ENCODE data around the gene ZNF341. TPM values are rescaled to one million over a fixed set of nuclear protein-coding genes. Genes with fewer than 3 reads are reported as not detected.
A peak's percentile ranks its signal among the peaks of the same experiment; 100 is the strongest.

ZNF341 gene
- polyA plus RNA-seq, 1 experiment, result 2.9 TPM

DNA sequence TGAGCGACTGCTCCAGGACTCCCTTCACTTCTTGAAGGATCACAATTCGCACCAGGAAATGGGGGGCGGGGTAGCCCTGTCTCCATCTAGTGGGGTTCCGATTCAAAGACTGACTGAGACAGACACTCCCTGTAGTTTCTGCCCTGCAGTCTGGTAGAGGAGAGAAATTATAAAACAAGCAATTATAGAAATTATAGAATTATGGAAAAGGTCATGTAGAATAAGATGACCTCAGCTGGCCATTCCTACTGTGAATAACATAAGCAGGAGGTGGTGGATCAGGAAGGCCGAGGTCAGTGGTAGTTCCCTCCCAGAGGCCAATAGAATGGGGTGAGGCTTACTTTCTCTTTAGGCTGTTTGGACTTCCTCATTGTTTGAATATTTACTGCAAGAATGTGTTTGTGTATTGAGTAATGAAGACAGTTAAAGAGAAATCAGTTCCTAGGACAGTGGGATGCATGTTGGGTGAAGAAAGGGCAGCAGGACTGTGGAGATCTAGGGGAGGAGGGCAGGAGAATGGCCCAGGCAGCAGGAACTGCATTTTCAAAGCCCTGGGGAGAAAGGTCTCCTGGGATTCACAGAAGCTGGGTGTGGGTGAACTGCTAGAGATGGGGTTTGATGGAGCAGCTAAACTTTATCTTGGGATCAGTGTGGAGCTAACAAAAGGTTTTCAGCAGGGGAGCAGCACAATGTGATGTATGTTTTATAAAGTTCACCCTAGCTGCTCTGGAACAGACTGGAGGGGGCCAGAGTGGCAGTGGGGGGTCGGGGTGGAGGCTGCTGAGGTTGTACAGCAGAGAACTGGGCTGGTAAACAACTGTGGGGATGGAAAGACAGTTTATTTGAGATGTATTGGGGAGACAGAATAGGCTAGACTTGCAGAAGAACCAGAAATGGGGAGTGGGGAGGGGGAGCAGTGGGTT lies 2.1 kb downstream of the ZNF341 start:
- Histone ChIP-seq H3K4me3 (ENCODE audit: low read depth, low read length) (no peak overlapping the region), H3K27me3 (ENCODE audit: control insufficient read depth, insufficient read depth, low read length) (no peaks in the 10 kb centered on the region), H3K36me3 (ENCODE audit: control insufficient read depth, insufficient read depth, low read length) (no peaks in the 10 kb centered on the region; the same call in 1 of the 2 replicates)
- ChIA-PET POLR2A (interaction anchor here (0.6 kb wide), 1 partner anchor 50 kb away, joined by 3 read pairs; no protein-coding TSS in a partner anchor), CTCF (interaction anchor here (1.0 to 1.3 kb wide), 2 partner anchors 8 to 66 kb away, joined by 3 read pairs; no protein-coding TSS in a partner anchor)
- TF ChIP-seq, protein P1, sequence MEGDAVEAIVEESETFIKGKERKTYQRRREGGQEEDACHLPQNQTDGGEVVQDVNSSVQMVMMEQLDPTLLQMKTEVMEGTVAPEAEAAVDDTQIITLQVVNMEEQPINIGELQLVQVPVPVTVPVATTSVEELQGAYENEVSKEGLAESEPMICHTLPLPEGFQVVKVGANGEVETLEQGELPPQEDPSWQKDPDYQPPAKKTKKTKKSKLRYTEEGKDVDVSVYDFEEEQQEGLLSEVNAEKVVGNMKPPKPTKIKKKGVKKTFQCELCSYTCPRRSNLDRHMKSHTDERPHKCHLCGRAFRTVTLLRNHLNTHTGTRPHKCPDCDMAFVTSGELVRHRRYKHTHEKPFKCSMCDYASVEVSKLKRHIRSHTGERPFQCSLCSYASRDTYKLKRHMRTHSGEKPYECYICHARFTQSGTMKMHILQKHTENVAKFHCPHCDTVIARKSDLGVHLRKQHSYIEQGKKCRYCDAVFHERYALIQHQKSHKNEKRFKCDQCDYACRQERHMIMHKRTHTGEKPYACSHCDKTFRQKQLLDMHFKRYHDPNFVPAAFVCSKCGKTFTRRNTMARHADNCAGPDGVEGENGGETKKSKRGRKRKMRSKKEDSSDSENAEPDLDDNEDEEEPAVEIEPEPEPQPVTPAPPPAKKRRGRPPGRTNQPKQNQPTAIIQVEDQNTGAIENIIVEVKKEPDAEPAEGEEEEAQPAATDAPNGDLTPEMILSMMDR (IDR thresholded peaks at IDR 0.05; ENCODE audit: insufficient read depth, low read depth, low read length), result no peak
- DNase-seq (ENCODE audit: low read depth), result peak; percentile 61

DNA sequence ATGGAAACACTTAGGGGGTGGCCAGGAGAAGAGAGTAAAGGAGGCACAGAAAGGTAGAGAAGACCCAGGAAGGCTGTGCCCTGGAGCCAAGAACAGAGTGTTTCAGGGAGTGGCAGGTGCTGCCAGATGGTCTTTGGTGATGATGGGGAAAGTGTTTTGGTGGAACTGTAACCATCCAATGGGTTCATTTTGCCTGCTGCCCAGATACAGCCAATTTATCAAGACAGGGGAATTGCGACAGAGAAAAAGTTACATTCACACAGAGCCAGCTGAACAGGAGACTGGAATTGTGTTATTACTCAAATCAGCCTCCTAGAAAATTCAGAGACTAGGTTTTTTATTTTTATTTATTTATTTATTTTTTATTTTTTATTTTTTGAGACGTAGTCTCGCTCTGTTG lies 5.2 kb downstream of the ZNF341 start:
- ChIA-PET CTCF (no interaction called here), POLR2A (no interaction called here)
- Histone ChIP-seq H3K4me3 (ENCODE audit: low read depth, low read length) (no peak overlapping the region), H3K36me3 (ENCODE audit: control insufficient read depth, insufficient read depth, low read length) (no peaks in the 10 kb centered on the region; the same call in 1 of the 2 replicates), H3K27me3 (ENCODE audit: control insufficient read depth, insufficient read depth, low read length) (no peaks in the 10 kb centered on the region)
- no peak for DNase-seq (ENCODE audit: low read depth)
- TF ChIP-seq, protein P1 (IDR thresholded peaks at IDR 0.05; ENCODE audit: insufficient read depth, low read depth, low read length), result no peak

DNA sequence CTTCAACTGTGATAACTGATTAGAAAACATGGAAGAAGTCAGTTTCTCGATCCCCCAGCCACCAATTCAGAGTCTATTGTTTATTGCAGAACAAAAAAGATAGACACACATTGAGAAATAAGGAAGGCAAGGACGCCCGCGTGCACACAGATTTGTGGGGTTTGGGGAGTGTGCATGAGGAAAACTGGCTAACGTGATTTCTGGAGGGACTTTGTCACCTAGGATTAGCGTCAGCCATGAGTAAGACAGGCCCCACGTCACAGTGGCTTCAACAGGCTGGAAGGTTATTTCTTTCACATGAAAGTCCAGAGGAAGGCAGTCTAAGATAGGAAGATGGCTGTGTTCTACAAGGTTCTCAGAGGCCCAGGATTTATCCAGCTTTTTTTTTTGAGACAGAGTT lies 7.7 kb downstream of the ZNF341 start:
- Histone ChIP-seq H3K4me3 (ENCODE audit: low read depth, low read length) (no peak overlapping the region), H3K36me3 (ENCODE audit: control insufficient read depth, insufficient read depth, low read length) (no peaks in the 10 kb centered on the region; the same call in 1 of the 2 replicates), H3K27me3 (ENCODE audit: control insufficient read depth, insufficient read depth, low read length) (no peaks in the 10 kb centered on the region)
- POLR2A ChIA-PET, result no interaction called here
- TF ChIP-seq, protein P1 (IDR thresholded peaks at IDR 0.05; ENCODE audit: insufficient read depth, low read depth, low read length), result no peak
- CTCF ChIA-PET, result interaction anchor here (0.9 kb wide), 1 partner anchor 14 kb away, joined by 3 read pairs; no protein-coding TSS in a partner anchor
- DNase-seq (ENCODE audit: low read depth), result no peak

DNA sequence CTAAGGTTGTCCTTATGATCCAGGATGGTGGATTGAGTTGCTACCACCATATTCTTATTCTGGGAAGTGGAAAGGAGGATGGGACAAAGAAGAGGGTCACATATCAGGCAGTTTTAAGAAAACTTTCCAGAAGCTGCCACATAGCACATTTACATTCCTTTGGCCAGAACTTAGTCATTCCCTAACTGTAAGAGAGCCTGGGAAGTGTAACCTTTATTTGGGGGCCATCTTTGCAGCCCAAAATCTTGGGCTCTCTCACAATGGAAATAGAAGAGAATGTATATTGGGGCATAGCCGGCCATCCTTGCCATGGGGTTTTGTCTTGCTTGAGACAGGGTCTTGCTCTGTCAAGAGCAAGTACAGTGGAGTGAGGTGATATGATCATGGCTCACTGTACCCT lies 8.4 kb downstream of the ZNF341 start:
- DNase-seq (ENCODE audit: low read depth), result no peak
- Histone ChIP-seq H3K36me3 (ENCODE audit: control insufficient read depth, insufficient read depth, low read length) (no peaks in the 10 kb centered on the region; the same call in 1 of the 2 replicates), H3K27me3 (ENCODE audit: control insufficient read depth, insufficient read depth, low read length) (no peaks in the 10 kb centered on the region), H3K4me3 (ENCODE audit: low read depth, low read length) (no peak overlapping the region)
- TF ChIP-seq, protein P1 (IDR thresholded peaks at IDR 0.05; ENCODE audit: insufficient read depth, low read depth, low read length), result no peak
- POLR2A ChIA-PET, result no interaction called here
- CTCF ChIA-PET, result interaction anchor here (0.9 kb wide), 1 partner anchor 13 kb away, joined by 3 read pairs; no protein-coding TSS in a partner anchor

DNA sequence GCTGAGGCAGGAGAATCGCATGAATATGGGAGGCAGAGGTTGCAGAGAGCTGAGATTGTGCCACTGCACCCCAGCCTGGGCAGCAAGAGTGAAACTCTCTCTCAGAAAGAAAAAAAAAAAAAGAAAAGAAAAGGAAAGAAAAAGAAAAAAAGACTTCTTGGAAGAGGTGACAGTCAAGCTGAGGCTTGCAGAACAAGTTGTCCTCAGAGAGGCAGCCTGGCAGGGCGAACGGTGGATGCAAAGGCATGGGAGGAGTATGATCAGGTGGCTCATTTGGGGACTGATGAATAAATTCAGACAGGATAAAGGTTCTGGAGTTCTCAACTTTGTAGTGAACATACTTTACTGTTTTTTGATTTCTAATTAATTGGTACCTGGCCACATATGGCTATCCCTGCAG lies 12.4 kb downstream of the ZNF341 start:
- Histone ChIP-seq H3K36me3 (ENCODE audit: control insufficient read depth, insufficient read depth, low read length) (peaks cover 5% of the 10 kb centered on the region), H3K27me3 (ENCODE audit: control insufficient read depth, insufficient read depth, low read length) (no peaks in the 10 kb centered on the region), H3K4me3 (ENCODE audit: low read depth, low read length) (no peak overlapping the region)
- TF ChIP-seq, protein P1 (IDR thresholded peaks at IDR 0.05; ENCODE audit: insufficient read depth, low read depth, low read length), result no peak
- POLR2A ChIA-PET, result interaction anchor here (0.6 kb wide), 1 partner anchor 12 kb away, joined by 11 read pairs; no protein-coding TSS in a partner anchor
- DNase-seq (ENCODE audit: low read depth), result no peak
- CTCF ChIA-PET, result no interaction called here
